Bronchial epithelial cell (primary cell): Measurements from ENCODE around the gene MMP24. TPM values are rescaled to one million over a fixed set of nuclear protein-coding genes. Genes with fewer than 3 reads are reported as not detected.

Source experiments
- DNase-seq: peaks from one replicate; pipeline ENCODE4 v3.0.0-alpha.2; 2010; ENCODE audit warnings: low read depth
- FAIRE-seq: peaks from 2 replicates; lab custom pipeline; 2011; peaks lifted over from hg19 to GRCh38; lab: Jason Lieb, UNC
- H3K27me3 ChIP-seq: 2 replicates; pipeline ENCODE4 v1.5.1; 2011; ENCODE audit warnings: low read length; ENCODE audit not compliant: control insufficient read depth, insufficient read depth
- H3K36me3 ChIP-seq: 2 replicates; pipeline ENCODE4 v1.5.1; 2011; ENCODE audit warnings: low read length; ENCODE audit not compliant: control insufficient read depth, insufficient read depth
- H3K4me3 ChIP-seq: 2 replicates; pipeline ENCODE4 v1.5.1; 2011; ENCODE audit warnings: mild to moderate bottlenecking, low read depth, low read length, control low read depth
- total RNA-seq: library from RNA; depleted of rRNA; stranded (reverse); fragments of >200 nt; gene quantifications from 2 replicates; pipeline ENCODE4 v1.2.1, GENCODE V29; 2014
- TF ChIP-seq, protein P1 (sequence below): IDR thresholded peaks from 2 replicates; pipeline ENCODE4 v1.5.1; 2011; ENCODE audit warnings: mild to moderate bottlenecking, moderate library complexity, low read length, control low read depth, inconsistent platforms; ENCODE audit not compliant: insufficient read depth, severe bottlenecking

MMP24 gene
- total RNA-seq, 1 donor from 2014 or later = not detected

DNA sequence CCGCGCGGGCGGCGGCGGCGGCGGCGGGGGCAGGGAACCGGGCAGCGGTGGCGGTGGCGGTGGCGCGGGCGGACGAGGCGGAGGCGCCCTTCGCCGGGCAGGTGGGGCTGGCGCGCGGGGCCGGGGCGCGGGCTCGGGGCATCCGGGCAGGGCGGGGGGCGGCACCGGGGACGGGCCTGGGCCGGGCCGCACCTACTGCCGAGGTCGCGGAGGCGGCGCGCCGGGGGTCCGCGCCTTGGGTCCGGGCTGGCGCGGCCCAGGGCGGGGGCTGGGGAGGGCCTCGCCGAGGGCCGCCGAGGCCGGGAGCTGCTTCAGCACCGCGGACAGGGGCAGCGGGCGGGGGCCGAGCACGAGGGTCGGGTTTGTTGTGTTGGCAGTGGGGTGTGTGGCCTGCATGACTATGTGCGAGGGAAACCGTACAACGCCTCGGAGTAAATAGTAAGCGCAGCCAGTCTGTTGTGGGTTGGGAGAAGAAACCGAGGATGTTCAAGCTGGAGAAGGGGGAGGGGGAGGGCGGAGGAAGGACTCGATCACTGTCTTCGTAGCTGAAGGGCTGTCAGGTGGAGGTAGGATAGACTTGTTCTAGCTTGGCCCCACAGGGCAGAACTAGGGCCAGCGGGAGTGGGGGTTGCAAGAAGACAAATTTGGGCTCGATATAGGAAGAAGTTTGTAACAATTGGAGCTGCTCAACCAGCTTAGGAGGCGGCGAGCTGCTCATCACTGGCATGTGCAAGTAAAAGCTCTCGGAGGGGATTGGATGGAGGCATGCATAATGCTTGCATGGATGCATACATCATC lies 593 bp downstream of the MMP24 start:
- H3K36me3 ChIP-seq = no peaks in the 10 kb centered on the region
- peak; percentile 4 for DNase-seq
- no peak overlapping the region for H3K4me3 ChIP-seq
- H3K27me3 ChIP-seq = peaks cover 22% of the 10 kb centered on the region
- FAIRE-seq = no peak
- TF ChIP-seq, protein P1, sequence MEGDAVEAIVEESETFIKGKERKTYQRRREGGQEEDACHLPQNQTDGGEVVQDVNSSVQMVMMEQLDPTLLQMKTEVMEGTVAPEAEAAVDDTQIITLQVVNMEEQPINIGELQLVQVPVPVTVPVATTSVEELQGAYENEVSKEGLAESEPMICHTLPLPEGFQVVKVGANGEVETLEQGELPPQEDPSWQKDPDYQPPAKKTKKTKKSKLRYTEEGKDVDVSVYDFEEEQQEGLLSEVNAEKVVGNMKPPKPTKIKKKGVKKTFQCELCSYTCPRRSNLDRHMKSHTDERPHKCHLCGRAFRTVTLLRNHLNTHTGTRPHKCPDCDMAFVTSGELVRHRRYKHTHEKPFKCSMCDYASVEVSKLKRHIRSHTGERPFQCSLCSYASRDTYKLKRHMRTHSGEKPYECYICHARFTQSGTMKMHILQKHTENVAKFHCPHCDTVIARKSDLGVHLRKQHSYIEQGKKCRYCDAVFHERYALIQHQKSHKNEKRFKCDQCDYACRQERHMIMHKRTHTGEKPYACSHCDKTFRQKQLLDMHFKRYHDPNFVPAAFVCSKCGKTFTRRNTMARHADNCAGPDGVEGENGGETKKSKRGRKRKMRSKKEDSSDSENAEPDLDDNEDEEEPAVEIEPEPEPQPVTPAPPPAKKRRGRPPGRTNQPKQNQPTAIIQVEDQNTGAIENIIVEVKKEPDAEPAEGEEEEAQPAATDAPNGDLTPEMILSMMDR = no peak

DNA sequence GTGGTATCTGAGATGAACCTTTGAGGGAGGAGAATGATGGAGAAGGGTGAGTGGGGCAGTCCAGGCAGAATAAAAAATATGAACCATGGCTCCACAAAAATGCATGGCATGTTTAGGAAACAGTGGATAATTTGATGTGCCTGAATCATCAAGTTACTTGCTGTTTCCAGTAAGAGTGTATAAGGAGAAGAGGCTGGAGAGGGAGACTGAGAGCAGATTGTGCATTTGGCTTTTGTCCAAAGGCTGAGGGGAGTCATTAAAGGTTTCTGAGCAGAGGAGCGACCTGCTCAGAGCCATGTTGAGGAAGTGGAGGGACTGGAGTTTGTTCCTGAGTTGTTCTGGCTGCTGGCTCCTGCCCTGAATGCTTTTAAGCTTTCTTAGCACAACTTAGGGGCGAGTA lies 6.1 kb downstream of the MMP24 start:
- no peak for FAIRE-seq

DNA sequence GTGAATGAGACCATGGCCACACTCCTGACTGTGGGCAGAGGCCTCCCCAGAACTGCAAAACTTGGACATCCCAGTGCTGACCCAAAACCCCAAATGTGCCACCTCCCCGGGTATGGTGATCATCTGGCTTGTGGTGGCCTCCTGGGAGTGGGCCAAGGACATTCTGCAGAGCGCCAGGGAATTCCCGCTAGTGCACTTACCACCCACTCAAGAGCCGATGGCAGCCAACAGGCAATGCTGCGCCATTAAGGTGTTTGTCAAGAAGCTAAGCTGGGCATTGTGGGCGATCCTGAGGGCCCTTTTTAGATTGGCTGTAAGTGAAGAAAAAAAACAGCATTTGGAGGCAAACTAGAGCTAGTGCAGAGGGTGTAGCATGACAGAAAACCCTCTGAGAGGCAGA lies 9.4 kb downstream of the MMP24 start:
- TF ChIP-seq, protein P1 = no peak
- H3K4me3 ChIP-seq = no peak overlapping the region
- no peaks in the 10 kb centered on the region for H3K36me3 ChIP-seq
- DNase-seq (no peak), FAIRE-seq (no peak)
- H3K27me3 ChIP-seq = peaks cover 5% of the 10 kb centered on the region

More for the DNA sequence above, 6.1 kb downstream of the MMP24 start:
- H3K4me3 ChIP-seq = no peak overlapping the region
- TF ChIP-seq, protein P1 = no peak
- H3K36me3 ChIP-seq = no peaks in the 10 kb centered on the region
- peaks cover 9% of the 10 kb centered on the region for H3K27me3 ChIP-seq
- no peak for DNase-seq

DNA sequence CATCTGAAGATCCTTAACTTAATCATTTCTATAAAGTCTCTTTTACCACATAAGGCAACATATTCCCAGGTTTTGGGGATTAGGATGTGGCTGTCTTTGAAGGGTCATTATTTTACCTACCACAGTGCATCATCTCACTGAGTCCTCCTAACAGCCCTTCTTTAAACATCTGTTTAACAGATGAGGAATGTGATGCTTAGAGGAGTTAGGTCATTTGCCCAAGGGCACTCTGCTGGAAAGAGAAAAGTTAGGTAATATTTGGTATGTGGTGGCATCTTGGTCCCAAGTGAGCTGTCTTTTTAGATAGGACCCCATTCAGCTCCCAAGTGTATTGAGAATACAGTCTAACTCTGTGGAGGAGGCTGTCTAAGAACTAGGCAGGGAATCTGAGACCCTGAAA lies 11.0 kb downstream of the MMP24 start:
- DNase-seq (no peak), FAIRE-seq (no peak)
- Histone ChIP-seq H3K4me3 (no peak overlapping the region), H3K27me3 (peaks cover 5% of the 10 kb centered on the region), H3K36me3 (no peaks in the 10 kb centered on the region)
- TF ChIP-seq, protein P1 = no peak

DNA sequence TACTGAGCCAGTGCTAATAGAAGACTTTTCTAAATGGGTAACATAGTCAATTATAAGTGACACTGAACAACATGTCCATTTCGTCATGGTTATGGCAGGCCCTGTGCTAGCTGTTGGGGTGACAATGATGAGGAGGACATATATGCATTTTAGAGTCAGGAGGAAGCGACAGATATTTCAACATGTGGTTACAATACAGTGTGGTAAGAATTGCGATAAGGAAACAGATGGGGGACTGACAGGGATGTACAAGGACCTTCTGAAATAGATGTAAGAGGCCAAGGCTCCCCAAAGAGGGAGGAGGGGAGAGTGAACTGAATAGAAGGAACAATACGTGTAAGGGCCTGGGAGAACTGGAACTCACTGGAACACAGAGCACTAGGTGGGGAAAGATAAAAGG lies 11.7 kb downstream of the MMP24 start:
- Histone ChIP-seq H3K4me3 (no peak overlapping the region), H3K36me3 (no peaks in the 10 kb centered on the region), H3K27me3 (peaks cover 3% of the 10 kb centered on the region)
- DNase-seq = no peak
- FAIRE-seq = no peak
- TF ChIP-seq, protein P1 = no peak
